ENCODE measurements around the gene HEATR5A.
"Not testable (repeated sequence)": the region's sequence is repeated elsewhere in the genome, so short reads cannot be mapped to it uniquely, and the experiment has no call there.

Gene HEATR5A

DNA sequence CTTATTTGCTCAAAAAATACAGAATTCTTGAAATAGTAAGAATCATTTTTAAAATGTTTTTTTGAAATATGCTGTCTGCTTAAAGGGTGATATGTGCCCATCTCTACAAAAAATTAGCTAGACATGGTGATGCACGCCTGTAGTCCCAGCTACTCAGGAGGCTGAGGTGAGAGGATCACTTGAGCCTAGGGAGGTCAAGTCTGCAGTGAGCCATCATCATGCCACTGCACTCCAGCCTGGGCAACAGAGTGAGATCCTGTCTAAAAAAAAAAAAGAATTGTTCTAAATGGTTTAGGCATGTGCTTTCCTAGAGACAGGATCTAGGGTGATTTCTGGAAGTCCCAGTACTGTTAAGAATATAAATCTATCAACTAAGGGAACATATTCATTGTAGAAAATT is 137.2 kb downstream of the HEATR5A start:
- DNase-seq (ENCODE audit: low spot score): no peak

DNA sequence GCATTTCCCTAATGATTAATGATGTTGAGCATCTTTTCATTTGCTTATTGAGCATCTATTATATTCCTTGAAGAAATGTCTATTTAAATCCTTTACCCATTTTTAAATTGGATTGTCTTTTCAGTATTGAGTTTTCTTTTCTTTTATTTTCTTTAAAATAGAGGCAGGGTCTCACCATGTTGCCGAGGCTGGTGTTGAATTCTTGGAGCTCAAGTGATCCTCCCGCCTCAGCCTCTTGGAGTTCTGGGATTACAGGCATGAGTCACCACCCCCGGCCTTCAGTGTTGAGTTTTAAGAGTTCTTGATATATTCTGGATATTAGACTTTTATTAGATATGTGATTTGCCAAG is 139.5 kb downstream of the HEATR5A start:
- DNase-seq (ENCODE audit: low spot score): no peak

- no peak for DNase-seq (ENCODE audit: low spot score)
These were observed 140.0 kb downstream of the HEATR5A start for GRCh38 chr14:31280132-31280870.

- no peak for DNase-seq (ENCODE audit: low spot score)
These were observed 141.5 kb downstream of the HEATR5A start for GRCh38 chr14:31278883-31279282.

GRCh38 chr14:31277085-31277484 is 143.3 kb downstream of the HEATR5A start:
- no peak for DNase-seq (ENCODE audit: low spot score)

DNA sequence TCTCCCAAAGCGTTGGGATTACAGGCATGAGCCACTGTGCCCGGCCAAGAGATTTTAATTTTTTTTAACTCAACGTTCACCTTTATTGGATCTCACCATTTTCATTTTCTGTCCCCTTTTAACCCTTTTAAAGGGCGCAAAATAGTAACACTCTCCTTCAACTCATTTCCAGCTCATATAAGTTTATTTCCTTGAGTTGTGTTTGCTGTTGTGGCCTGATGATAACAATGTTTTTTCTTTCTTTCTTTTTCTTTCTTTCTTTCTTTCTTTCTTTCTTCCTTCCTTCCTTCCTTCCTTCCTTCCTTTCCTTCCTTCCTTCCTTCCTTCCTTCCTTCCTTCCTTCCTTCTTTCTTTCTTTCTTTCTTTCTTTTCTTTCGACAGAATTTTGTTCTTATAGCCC is 143.9 kb downstream of the HEATR5A start:
- DNase-seq (ENCODE audit: low spot score): not testable (repeated sequence)

DNA sequence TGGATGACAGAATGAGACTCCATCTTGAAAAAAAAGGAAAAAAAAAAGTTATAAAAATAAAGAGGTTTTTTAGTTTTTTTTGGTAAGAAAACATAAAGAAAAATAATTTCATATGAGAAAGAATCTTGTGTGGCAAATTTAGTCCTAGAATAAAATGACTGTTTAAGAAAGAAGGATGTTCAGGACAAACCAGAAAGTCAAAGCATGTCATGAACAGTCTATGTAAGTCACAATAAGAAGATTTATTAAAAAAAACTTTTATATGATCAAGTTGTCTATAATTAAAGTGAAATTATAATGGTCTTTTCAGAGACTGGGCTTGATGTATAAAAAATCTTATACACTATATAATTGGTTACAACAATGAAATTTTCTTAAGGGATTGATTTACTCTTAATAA is 144.6 kb downstream of the HEATR5A start:
- no peak for DNase-seq (ENCODE audit: low spot score)

GRCh38 chr14:31271648-31272047 is 148.7 kb downstream of the HEATR5A start:
- no peak for DNase-seq (ENCODE audit: low spot score)

- no peak for DNase-seq (ENCODE audit: low spot score)
These were observed 150.1 kb downstream of the HEATR5A start for GRCh38 chr14:31270196-31270772.

- no peak for DNase-seq (ENCODE audit: low spot score)
These were observed 150.6 kb downstream of the HEATR5A start for GRCh38 chr14:31269634-31270195.

DNA sequence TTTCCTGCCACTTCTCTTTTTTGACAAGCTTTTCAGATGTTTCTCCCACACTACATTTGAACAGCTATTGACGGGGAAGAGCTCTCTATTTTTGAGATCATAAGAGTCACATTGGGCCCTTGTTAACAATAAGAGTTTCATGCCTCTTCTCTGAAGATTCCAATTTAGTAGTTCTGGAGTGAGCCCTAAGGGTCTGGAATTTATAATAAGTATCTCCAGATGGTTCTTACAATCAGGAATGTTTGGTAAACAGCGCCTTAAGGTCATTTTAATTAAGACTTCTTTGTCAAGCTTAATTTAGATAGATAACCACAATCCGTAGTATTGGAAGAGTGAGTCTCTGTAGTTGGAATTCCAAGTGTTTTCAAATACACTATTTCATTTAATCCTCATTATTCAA is 152.1 kb downstream of the HEATR5A start:
- peak; percentile 28 for DNase-seq (ENCODE audit: low spot score)

- no peak for DNase-seq (ENCODE audit: low spot score)
These were observed 153.7 kb downstream of the HEATR5A start for GRCh38 chr14:31266437-31267331.

- peak; percentile 20 for DNase-seq (ENCODE audit: low spot score)
These were observed 154.5 kb downstream of the HEATR5A start for GRCh38 chr14:31265701-31266398.

DNA sequence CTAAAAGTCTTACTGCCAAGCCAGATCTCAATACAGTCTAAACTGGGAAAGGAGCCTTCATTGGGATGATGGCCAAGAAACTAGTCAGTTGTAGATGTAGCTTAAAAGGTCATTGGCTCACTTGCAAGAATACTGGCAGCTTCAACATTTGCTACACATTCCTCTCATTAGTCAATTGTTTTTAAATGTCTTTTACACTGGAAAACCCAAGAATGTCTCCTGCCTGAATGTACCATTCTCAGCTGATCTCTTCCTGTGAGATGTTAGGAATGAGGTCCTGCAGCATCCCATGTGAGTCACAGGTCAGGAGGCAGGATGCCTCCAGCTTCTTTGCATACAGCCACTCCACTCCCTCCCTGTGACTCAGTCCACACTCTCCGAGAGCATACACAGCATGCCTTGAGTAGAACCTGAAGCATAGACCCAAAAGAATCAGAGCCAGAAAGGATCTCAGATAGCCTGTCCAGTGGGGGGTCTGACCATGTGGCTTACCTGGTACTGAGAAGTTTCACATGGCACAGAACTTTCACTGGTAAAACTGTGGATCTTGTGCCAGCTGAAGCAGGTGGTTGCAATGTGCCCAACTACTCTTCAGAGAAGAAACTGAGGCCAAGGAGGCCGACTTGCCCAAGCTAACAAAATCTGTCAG is 156.7 kb downstream of the HEATR5A start:
- peak; percentile 95 for DNase-seq (ENCODE audit: low spot score)

GRCh38 chr14:31261859-31262731 is 158.3 kb downstream of the HEATR5A start:
- DNase-seq (ENCODE audit: low spot score): peak; percentile 12

- no peak for DNase-seq (ENCODE audit: low spot score)
These were observed 158.9 kb downstream of the HEATR5A start for GRCh38 chr14:31261523-31261858.

GRCh38 chr14:31259040-31259435 is 161.3 kb downstream of the HEATR5A start:
- DNase-seq (ENCODE audit: low spot score): not testable (repeated sequence)

GRCh38 chr14:31258427-31259039 is 161.8 kb downstream of the HEATR5A start:
- DNase-seq (ENCODE audit: low spot score): no peak

DNA sequence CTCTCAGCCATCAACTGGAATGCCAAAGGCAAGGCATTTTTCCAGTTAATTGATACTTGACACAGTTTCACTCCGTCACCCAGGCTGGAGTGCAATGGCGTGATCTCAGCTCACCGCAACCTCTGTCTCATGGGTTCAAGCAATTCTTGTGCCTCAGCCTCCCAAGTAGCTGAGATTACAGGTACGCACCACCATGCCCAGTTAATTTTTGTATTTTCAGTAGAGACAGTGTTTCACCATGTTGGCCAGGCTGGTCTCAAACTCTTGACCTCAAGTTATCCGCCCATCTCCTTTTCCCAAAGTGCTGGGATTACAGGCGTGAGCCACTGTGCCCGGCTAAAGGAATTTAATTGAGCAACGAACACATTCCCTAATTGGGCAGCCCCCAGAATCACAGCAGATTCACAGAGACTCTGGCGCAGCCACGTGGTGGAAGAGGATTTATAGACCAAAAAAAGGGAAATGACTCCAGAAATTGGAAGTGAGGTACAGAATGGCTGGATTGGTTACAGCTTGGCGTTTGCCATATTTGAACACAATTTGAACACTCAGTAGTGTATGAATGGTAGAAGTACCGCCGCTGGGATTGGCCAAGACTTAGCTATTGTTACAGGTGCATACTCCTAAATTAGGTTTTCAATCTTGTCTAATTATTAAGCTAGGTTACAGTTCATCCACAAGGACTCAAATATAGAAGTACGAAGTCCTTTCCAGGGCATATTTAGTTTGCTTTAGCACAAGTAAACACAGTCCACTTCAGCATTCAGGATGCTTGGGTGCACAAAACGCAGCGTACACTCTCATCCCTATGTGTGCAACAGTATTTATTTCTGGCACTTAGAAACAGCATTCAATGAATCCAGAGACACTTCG is 162.6 kb downstream of the HEATR5A start:
- DNase-seq (ENCODE audit: low spot score): not testable (repeated sequence)

All from AG08395 (cell line).